Measurements from ENCODE around the gene EIF4G1.

DNA sequence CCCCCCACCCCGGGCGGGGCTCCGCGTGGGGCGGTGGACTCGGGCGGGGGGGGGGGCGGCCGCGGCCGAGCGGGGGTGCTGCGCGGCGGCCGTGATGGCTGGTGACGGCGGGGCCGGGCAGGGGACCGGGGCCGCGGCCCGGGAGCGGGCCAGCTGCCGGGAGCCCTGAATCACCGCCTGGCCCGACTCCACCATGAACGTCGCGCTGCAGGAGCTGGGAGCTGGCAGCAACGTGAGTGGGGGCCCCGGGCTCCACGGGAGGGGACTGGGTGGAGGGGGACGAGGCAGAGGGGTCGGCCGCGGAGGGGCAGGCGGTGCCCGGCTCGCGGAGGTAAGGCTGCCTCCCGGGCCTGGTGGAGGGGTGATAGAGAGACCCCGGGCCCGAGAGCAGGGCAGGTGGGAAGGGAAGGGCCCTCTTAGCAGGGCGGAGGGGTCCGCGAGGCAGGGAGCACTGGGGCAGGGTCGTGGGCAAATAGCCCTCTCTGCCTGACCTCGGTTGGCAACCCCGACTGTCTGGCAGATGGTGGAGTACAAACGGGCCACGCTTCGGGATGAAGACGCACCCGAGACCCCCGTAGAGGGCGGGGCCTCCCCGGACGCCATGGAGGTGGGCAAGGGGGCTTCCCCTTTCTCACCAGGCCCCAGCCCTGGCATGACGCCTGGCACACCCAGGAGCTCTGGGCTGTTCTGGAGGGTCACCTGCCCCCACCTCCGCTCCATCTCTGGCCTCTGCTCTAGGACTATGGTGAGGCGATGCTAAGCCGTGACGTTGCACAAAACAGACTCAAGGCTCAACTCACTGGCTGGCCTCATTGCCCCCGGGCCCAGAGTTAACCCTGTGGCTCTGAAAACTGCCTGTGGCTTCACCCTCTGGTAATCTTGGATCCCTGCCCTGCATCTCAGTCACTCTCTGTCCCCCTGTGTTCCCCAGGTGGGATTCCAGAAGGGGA lies 38.2 kb upstream of the EIF4G1 start, which contains the start of gene ECE2:
- TF ChIP-seq, protein P1, sequence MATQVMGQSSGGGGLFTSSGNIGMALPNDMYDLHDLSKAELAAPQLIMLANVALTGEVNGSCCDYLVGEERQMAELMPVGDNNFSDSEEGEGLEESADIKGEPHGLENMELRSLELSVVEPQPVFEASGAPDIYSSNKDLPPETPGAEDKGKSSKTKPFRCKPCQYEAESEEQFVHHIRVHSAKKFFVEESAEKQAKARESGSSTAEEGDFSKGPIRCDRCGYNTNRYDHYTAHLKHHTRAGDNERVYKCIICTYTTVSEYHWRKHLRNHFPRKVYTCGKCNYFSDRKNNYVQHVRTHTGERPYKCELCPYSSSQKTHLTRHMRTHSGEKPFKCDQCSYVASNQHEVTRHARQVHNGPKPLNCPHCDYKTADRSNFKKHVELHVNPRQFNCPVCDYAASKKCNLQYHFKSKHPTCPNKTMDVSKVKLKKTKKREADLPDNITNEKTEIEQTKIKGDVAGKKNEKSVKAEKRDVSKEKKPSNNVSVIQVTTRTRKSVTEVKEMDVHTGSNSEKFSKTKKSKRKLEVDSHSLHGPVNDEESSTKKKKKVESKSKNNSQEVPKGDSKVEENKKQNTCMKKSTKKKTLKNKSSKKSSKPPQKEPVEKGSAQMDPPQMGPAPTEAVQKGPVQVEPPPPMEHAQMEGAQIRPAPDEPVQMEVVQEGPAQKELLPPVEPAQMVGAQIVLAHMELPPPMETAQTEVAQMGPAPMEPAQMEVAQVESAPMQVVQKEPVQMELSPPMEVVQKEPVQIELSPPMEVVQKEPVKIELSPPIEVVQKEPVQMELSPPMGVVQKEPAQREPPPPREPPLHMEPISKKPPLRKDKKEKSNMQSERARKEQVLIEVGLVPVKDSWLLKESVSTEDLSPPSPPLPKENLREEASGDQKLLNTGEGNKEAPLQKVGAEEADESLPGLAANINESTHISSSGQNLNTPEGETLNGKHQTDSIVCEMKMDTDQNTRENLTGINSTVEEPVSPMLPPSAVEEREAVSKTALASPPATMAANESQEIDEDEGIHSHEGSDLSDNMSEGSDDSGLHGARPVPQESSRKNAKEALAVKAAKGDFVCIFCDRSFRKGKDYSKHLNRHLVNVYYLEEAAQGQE (IDR thresholded peaks at IDR 0.05; ENCODE audit: low read depth): no peak
- TF ChIP-seq TEAD4 (IDR thresholded peaks at IDR 0.05) (no peak), FOXM1 (IDR thresholded peaks at IDR 0.05; ENCODE audit: borderline replicate concordance, low read depth) (no peak), EP300 (IDR thresholded peaks at IDR 0.05; ENCODE audit: borderline replicate concordance) (no peak), NFIC (IDR thresholded peaks at IDR 0.05) (no peak), EGR1 (IDR thresholded peaks at IDR 0.05) (no peak), CREB1 (IDR thresholded peaks at IDR 0.05; ENCODE audit: low read depth) (no peak), RAD21 (IDR thresholded peaks at IDR 0.05; ENCODE audit: low read depth) (no peak), TAF1 (IDR thresholded peaks at IDR 0.05; ENCODE audit: low read depth) (no peak), ZBTB7A (IDR thresholded peaks at IDR 0.05; ENCODE audit: low read depth) (no peak)
- TF ChIP-seq, protein P2, sequence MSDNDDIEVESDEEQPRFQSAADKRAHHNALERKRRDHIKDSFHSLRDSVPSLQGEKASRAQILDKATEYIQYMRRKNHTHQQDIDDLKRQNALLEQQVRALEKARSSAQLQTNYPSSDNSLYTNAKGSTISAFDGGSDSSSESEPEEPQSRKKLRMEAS (IDR thresholded peaks at IDR 0.05): no peak
- TF ChIP-seq, protein P3, sequence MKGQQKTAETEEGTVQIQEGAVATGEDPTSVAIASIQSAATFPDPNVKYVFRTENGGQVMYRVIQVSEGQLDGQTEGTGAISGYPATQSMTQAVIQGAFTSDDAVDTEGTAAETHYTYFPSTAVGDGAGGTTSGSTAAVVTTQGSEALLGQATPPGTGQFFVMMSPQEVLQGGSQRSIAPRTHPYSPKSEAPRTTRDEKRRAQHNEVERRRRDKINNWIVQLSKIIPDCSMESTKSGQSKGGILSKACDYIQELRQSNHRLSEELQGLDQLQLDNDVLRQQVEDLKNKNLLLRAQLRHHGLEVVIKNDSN (IDR thresholded peaks at IDR 0.05): no peak
